Panc1 (cell line): Measurements from ENCODE around the gene PNLIPRP2. TPM values are rescaled to one million over a fixed set of nuclear protein-coding genes. Genes with fewer than 3 reads are reported as not detected.

Experiments
- ATAC-seq: fragments of 200-7000 bp; cut with Tn5 transposase; 2 replicates; pipeline ENCODE4 v1.9.1; 2020; ENCODE audit warnings: mild to moderate bottlenecking, moderate library complexity
- BruUV-seq: library from RNA; stranded (reverse); fragments of 400-500 nt; replicated peaks from 2 replicates; lab custom pipeline; 2021; lab: Mats Ljungman, UMichigan
- CTCF ChIA-PET: fragments of 300-600 bp; sonication (Branson Sonifier 250); formaldehyde crosslinking; loops from one replicate; lab custom pipeline; 2022; ENCODE audit warnings: antibody characterized with exemption; lab: Charles Lee
- POLR2A ChIA-PET: fragments of 300-600 bp; sonication (Branson Sonifier 250); formaldehyde crosslinking; loops from one replicate; lab custom pipeline; 2022; ENCODE audit warnings: antibody characterized with exemption; lab: Charles Lee
- DNase-seq: peaks from one replicate; pipeline ENCODE4 v3.0.0-alpha.2; 2010; ENCODE audit warnings: low read depth, low spot score
- H3K27ac ChIP-seq: 2 replicates; pipeline ENCODE4 v1.5.1; 2011; ENCODE audit warnings: mild to moderate bottlenecking, low read length, inconsistent platforms
- H3K27me3 ChIP-seq: fragments of 200-500 bp; sonication (Bioruptor generic); 2 replicates; pipeline ENCODE4 v1.6.0; 2014; ENCODE audit warnings: low read length, inconsistent platforms; ENCODE audit not compliant: control insufficient read depth, insufficient read depth
- H3K36me3 ChIP-seq: fragments of 200-500 bp; sonication (Bioruptor generic); 2 replicates; pipeline ENCODE4 v1.5.1; 2014; ENCODE audit warnings: inconsistent platforms, mild to moderate bottlenecking, low read length, moderate library complexity; ENCODE audit not compliant: control insufficient read depth, insufficient read depth
- H3K4me1 ChIP-seq: 2 replicates; pipeline ENCODE4 v1.5.1; 2011; ENCODE audit warnings: inconsistent platforms, mild to moderate bottlenecking, low read length, moderate library complexity; ENCODE audit not compliant: control insufficient read depth, insufficient read depth
- H3K4me3 ChIP-seq, 2 experiments: 2 replicates each; pipeline ENCODE4 v1.5.1; 2011 to 2012; ENCODE audit warnings: low read depth in 2 of 2, low read length in 2 of 2, mild to moderate bottlenecking in 2 of 2, inconsistent platforms in 1 of 2, moderate library complexity in 1 of 2
- H3K9me3 ChIP-seq: fragments of 200-500 bp; sonication (Bioruptor generic); 2 replicates; pipeline ENCODE4 v1.5.1; 2014; ENCODE audit warnings: low read depth, mild to moderate bottlenecking, inconsistent platforms, low read length, moderate library complexity; ENCODE audit not compliant: control insufficient read depth, insufficient read depth
- POLR2AphosphoS5 ChIP-seq: IDR thresholded peaks from 2 replicates; pipeline ENCODE4 v1.6.1; 2012; ENCODE audit warnings: mild to moderate bottlenecking, low read depth, low read length, moderate library complexity
- SIN3A ChIP-seq: IDR thresholded peaks from 2 replicates; pipeline ENCODE4 v1.6.1; 2012; ENCODE audit warnings: low read depth, mild to moderate bottlenecking, low read length, moderate library complexity, borderline replicate concordance; ENCODE audit not compliant: insufficient read depth
- TCF7L2 ChIP-seq: IDR thresholded peaks from 2 replicates; pipeline ENCODE4 v1.6.1; 2011; ENCODE audit warnings: mild to moderate bottlenecking, low read depth, low read length, inconsistent platforms
- in situ Hi-C: cut with HindIII; loops from 2 replicates; pipeline ENCODE4 v1.10.0; 2016; ENCODE audit warnings: low sequenced_read_pairs, low pct_unique_long_range_greater_than_20kb
- intact Hi-C: fragments of 100-400 bp; cut with micrococcal nuclease; formaldehyde crosslinking; loops from one replicate; pipeline ENCODE4 v1.10.0; 2022; ENCODE audit not compliant: unreplicated experiment
- total RNA-seq: library from RNA; stranded (reverse); gene quantifications from one replicate; pipeline ENCODE4 v1.2.1, GENCODE V29; 2021; ENCODE audit not compliant: unreplicated experiment
- TF ChIP-seq, protein P1 (sequence below), 2 experiments: IDR thresholded peaks; 2 replicates each; pipeline ENCODE4 v1.6.1; 2011 to 2012; ENCODE audit warnings: low read depth in 2 of 2, control low read depth in 1 of 2, low read length in 1 of 2, mild to moderate bottlenecking in 1 of 2, moderate library complexity in 1 of 2; ENCODE audit not compliant: insufficient read depth in 1 of 2
- TF ChIP-seq, protein P2 (sequence below): fragments of 450-650 bp; IDR thresholded peaks from 2 replicates; pipeline ENCODE4 v1.5.1; 2017; ENCODE audit warnings: mild to moderate bottlenecking

The PNLIPRP2 gene
- total RNA-seq, 1 experiment from 2014 or later: 0.72 TPM

DNA sequence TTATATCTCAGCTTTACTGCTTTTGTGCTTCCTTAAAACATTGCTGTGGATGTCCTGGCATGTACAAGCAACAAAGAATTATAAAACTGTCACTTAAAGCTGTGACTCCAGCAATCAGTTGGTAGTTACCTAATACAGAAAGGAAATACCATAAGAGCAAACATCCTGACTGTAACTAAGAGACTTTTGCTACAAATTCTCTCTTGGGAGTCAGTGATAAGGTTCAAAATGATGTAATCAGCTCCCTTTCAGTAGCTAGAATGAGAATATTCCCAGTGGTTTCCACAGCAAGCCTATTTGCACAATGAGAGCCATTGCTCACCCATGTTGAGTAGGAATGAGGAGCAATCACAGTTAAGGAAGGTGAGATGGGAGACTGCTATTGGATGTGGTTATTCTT, 22.4 kb upstream of the PNLIPRP2 start:
- TF ChIP-seq, protein P1, sequence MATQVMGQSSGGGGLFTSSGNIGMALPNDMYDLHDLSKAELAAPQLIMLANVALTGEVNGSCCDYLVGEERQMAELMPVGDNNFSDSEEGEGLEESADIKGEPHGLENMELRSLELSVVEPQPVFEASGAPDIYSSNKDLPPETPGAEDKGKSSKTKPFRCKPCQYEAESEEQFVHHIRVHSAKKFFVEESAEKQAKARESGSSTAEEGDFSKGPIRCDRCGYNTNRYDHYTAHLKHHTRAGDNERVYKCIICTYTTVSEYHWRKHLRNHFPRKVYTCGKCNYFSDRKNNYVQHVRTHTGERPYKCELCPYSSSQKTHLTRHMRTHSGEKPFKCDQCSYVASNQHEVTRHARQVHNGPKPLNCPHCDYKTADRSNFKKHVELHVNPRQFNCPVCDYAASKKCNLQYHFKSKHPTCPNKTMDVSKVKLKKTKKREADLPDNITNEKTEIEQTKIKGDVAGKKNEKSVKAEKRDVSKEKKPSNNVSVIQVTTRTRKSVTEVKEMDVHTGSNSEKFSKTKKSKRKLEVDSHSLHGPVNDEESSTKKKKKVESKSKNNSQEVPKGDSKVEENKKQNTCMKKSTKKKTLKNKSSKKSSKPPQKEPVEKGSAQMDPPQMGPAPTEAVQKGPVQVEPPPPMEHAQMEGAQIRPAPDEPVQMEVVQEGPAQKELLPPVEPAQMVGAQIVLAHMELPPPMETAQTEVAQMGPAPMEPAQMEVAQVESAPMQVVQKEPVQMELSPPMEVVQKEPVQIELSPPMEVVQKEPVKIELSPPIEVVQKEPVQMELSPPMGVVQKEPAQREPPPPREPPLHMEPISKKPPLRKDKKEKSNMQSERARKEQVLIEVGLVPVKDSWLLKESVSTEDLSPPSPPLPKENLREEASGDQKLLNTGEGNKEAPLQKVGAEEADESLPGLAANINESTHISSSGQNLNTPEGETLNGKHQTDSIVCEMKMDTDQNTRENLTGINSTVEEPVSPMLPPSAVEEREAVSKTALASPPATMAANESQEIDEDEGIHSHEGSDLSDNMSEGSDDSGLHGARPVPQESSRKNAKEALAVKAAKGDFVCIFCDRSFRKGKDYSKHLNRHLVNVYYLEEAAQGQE (IDR thresholded peaks at IDR 0.05; ENCODE audit: insufficient read depth in 1 of 2, low read depth in 2 of 2, low read length in 1 of 2): no peak
- no peak for TF ChIP-seq TCF7L2
- TF ChIP-seq POLR2AphosphoS5: no peak
- TF ChIP-seq, protein P2, sequence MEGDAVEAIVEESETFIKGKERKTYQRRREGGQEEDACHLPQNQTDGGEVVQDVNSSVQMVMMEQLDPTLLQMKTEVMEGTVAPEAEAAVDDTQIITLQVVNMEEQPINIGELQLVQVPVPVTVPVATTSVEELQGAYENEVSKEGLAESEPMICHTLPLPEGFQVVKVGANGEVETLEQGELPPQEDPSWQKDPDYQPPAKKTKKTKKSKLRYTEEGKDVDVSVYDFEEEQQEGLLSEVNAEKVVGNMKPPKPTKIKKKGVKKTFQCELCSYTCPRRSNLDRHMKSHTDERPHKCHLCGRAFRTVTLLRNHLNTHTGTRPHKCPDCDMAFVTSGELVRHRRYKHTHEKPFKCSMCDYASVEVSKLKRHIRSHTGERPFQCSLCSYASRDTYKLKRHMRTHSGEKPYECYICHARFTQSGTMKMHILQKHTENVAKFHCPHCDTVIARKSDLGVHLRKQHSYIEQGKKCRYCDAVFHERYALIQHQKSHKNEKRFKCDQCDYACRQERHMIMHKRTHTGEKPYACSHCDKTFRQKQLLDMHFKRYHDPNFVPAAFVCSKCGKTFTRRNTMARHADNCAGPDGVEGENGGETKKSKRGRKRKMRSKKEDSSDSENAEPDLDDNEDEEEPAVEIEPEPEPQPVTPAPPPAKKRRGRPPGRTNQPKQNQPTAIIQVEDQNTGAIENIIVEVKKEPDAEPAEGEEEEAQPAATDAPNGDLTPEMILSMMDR: no peak
- no peak for TF ChIP-seq SIN3A
- intact Hi-C loops: no loop called here
- H3K36me3 ChIP-seq: no peaks in the 10 kb centered on the region
- no peaks in the 10 kb centered on the region for H3K9me3 ChIP-seq
- no peak overlapping the region for H3K27ac ChIP-seq
- POLR2A ChIA-PET: no interaction called here
- CTCF ChIA-PET: interaction anchor here (0.6 kb wide), 1 partner anchor 309 kb away, joined by 19 read pairs; no protein-coding TSS in a partner anchor
- DNase-seq (no peak), ATAC-seq (no peak)
- no peaks in the 10 kb centered on the region for H3K4me1 ChIP-seq
- no peak overlapping the region for H3K4me3 ChIP-seq
- in situ Hi-C loops: no loop called here
- no TSS peak for BruUV-seq
- peaks cover 12% of the 10 kb centered on the region for H3K27me3 ChIP-seq

DNA sequence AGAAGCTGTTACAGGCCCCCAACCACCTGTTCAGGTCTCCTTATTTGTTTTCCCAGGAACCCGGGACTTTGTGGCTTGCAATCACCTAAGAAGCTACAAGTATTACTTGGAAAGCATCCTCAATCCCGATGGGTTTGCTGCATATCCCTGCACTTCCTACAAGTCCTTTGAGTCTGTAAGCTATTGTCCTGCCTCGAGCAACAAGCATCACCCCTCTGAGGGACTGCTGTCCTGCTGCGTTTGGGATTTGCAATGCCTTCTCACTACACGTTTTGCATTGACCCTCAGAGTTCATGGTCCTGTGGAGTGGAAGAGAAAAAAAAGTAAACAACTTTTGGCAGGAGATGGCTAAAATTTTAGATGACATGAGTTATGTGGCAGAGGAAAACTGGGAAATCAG, 20.8 kb upstream of the PNLIPRP2 start:
- in situ Hi-C loops (no loop called here), intact Hi-C loops (no loop called here)
- no TSS peak for BruUV-seq
- Histone ChIP-seq H3K36me3 (no peaks in the 10 kb centered on the region), H3K9me3 (no peaks in the 10 kb centered on the region), H3K4me1 (no peaks in the 10 kb centered on the region), H3K4me3 (no peak overlapping the region), H3K27ac (no peak overlapping the region), H3K27me3 (peaks cover 11% of the 10 kb centered on the region)
- ChIA-PET CTCF (no interaction called here), POLR2A (no interaction called here)
- TF ChIP-seq, protein P2: no peak
- TF ChIP-seq SIN3A: no peak
- TF ChIP-seq, protein P1 (IDR thresholded peaks at IDR 0.05; ENCODE audit: insufficient read depth in 1 of 2, low read depth in 2 of 2, low read length in 1 of 2): no peak
- no peak for TF ChIP-seq TCF7L2
- TF ChIP-seq POLR2AphosphoS5: no peak
- no peak for DNase-seq
- no peak for ATAC-seq
